UCSD-AML1 (cell line): Measurements from ENCODE around the gene COPRS.
"Not testable (repeated sequence)": the region's sequence is repeated elsewhere in the genome, so short reads cannot be mapped to it uniquely, and the experiment has no call there.

Source experiments
- DNase-seq: peaks from one replicate; lab custom pipeline; 2025; ENCODE audit not compliant: unreplicated experiment; lab: John Stamatoyannopoulos, UW

COPRS gene

DNA sequence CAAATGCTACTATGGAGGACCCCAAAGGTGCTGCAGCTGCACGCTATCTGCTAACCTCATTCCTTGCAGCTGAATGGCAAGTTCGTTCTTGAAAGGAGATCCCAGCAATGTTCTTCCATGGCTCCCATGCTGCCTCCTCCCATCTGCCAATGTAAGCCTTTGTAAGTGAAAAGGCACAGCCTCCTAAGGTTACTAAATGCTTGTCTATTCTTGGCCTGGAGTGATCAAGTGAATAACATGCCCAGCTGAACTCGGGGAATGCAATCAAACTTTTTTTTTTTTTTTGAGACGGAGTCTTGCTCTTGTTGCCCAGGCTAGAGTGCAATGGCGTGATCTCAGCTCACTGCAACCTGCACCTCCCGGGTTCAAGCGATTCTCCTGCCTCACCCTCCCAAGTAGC is 49.2 kb downstream of the COPRS start:
- not testable (repeated sequence) for DNase-seq

DNA sequence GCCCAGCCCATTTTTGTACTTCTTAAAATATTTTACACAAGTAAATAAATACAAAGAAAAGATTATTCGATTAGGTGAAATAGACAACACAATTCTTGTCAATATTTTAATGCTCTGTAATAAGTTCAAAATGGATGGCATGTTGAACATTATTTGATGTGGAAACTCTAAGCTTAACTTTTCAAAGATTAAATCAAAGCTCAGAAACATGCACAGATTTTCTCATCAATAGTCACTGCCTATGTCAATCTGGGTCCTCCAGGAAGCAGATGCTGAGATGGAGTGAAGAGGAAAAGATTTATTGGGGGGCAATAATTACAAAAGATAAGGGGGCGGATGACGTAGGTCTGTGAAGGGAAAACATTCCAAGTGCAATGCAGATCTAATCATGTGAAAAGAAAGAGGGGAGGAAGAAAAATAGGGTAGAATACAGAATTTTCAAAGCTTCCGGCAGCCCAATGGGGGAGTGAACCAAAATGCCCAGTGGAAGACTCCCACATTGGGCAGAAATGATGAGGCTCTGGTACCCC is 50.5 kb downstream of the COPRS start:
- no peak for DNase-seq

DNA sequence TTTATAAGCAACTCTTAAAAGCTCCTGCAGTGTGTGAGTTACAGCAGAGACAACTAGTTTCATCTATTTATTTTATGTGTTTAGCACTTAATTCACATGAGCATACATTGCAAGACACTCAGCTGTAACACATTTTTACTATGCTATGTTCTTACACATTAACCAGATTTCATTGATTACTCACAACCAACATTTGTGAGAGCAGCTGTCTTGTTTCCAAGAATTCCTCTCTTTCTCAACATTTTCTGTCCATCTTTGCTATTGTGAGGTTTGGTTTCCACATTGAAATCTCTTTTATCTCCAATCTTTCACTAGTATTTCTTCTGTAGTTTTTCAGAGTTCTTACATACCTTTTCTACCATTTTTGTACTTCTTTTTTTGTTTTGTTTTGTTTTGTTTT is 51.2 kb downstream of the COPRS start:
- DNase-seq, result no peak

DNA sequence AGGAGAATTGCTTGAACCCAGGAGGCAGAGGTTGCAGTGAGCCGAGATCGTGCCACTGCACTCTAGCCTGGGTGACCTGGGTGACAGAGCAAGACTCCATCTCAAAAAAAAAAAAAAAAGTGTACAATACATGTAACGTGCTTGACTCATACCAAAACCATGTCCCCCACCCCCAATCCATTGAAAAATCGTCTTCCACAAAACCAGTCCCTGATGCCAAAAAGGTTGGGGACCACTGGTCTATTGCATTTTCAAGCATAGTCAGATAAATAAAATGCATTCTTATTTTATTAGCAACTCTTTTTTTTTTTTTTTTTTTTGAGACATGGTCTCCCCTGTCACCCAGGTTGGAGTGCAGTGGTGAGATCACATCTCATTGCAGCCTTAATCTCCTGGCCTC is 52.1 kb downstream of the COPRS start:
- DNase-seq, result no peak

DNA sequence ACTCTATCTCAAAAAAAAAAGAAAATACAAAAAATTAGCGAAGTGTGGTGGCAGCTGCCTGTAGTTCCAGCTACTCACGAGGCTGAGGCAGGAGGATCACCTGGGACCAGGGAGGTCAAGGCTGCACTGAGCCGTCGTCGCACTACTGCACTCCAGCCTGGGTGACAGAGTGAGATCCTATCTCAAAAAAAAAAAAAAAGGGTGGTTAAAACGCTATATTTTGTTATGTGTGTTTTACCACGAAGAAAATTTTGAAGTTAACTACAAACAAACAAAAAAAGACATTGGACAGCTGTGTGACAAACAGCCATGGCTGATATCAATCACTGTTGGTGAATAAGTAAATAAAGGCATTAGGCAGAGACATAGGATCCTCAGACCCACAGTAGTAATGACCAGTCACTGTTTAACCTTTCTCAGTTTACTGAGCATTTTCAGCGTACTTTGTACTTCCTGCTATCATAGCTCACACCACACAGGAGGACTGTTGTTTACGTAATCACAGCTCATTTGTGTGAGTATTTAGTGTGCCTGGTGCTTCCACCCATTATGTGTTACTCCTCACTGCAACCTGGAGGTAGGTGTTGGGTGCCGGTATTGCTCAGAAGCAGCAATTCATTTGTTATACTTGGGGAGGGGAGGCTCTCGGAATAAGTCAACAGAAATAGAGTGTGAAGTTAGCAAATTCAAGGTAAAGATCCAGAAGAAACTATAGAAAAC is 55.4 kb downstream of the COPRS start:
- no peak for DNase-seq

DNA sequence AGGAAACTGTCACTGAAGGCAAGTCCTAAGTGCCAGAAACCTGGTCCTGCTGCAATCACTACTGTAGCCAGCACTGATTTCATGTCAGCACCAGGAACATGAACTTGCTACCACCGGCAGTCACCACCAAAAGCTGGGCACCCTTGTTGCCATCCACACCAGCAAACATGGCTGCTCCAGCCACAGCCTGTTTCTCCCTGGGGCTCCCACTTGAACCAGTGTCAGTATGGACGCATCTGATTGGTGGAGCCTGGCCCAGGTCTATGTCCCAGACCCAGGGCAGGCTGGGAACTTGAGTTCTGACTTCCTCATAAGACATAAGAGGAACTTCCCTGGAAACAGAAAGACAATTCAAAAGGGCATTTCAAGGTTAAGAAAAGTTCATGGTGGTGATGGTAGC is 56.5 kb downstream of the COPRS start:
- peak; percentile 19 for DNase-seq
